Measurements from ENCODE around the gene ENDOU.

Gene ENDOU

GRCh38 chr12:47715393-47715876, 9.9 kb downstream of the ENDOU start:
- DNase-seq (ENCODE audit: low read depth, low spot score): peak; percentile 40
- H3K9me3 ChIP-seq (ENCODE audit: low read depth, low read length): no peaks in the 10 kb centered on the region
- H3K4me3 ChIP-seq: no peak overlapping the region
- H3K9ac ChIP-seq (ENCODE audit: insufficient read length): no peak overlapping the region
- TF ChIP-seq POLR2AphosphoS5 (IDR thresholded peaks at IDR 0.05; ENCODE audit: borderline replicate concordance, low read depth, low read length) (no peak), EZH2 (IDR thresholded peaks at IDR 0.05) (no peak), FOXP2 (optimal IDR thresholded peaks at IDR 0.05; ENCODE audit: control extremely low read depth, extremely low read length, insufficient read depth) (no peak)
- H3K27ac ChIP-seq: no peak overlapping the region
- no peaks in the 10 kb centered on the region for H3K36me3 ChIP-seq (ENCODE audit: insufficient read depth, low read length)

DNA sequence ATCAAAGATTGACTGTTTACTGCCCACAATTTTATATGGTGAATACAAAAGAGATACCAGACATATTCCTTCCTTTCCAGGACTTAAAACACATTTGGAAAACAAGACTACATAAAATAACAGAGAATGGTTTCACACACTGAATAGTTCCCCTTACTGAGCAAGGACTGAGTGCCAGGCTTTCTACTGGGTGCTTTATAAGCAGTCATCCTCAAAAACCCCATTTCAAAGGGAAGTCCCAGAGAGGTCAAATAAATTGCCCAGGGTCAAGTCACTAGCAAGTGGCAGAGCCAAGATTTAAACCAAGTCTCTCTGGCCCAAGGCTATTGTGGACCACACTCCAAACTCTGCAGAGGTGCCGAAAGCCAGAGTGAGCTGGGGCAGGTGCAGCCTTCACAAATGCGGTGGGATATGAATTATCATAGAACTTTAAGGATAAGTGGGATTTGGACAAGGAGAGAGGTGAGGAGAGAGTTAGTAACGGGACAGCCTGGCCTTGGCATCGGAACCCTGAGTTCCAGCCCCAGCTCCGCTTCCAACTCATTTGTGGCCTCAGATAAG, 10.4 kb downstream of the ENDOU start:
- TF ChIP-seq EZH2 (IDR thresholded peaks at IDR 0.05) (no peak), POLR2AphosphoS5 (IDR thresholded peaks at IDR 0.05; ENCODE audit: borderline replicate concordance, low read depth, low read length) (no peak), FOXP2 (optimal IDR thresholded peaks at IDR 0.05; ENCODE audit: control extremely low read depth, extremely low read length, insufficient read depth) (no peak)
- H3K27ac ChIP-seq: no peak overlapping the region
- H3K9me3 ChIP-seq (ENCODE audit: low read depth, low read length): no peaks in the 10 kb centered on the region
- no peaks in the 10 kb centered on the region for H3K36me3 ChIP-seq (ENCODE audit: insufficient read depth, low read length)
- H3K9ac ChIP-seq (ENCODE audit: insufficient read length): no peak overlapping the region
- no peak overlapping the region for H3K4me3 ChIP-seq
- DNase-seq (ENCODE audit: low read depth, low spot score): no peak

- TF ChIP-seq POLR2AphosphoS5 (IDR thresholded peaks at IDR 0.05; ENCODE audit: borderline replicate concordance, low read depth, low read length) (no peak), EZH2 (IDR thresholded peaks at IDR 0.05) (no peak), FOXP2 (optimal IDR thresholded peaks at IDR 0.05; ENCODE audit: control extremely low read depth, extremely low read length, insufficient read depth) (no peak)
- Histone ChIP-seq H3K36me3 (ENCODE audit: insufficient read depth, low read length) (no peaks in the 10 kb centered on the region), H3K27ac (no peak overlapping the region), H3K9ac (ENCODE audit: insufficient read length) (no peak overlapping the region), H3K9me3 (ENCODE audit: low read depth, low read length) (no peaks in the 10 kb centered on the region), H3K4me3 (no peak overlapping the region)
- DNase-seq (ENCODE audit: low read depth, low spot score): no peak
Measured at GRCh38 chr12:47712171-47712570, 13.1 kb downstream of the ENDOU start.

DNA sequence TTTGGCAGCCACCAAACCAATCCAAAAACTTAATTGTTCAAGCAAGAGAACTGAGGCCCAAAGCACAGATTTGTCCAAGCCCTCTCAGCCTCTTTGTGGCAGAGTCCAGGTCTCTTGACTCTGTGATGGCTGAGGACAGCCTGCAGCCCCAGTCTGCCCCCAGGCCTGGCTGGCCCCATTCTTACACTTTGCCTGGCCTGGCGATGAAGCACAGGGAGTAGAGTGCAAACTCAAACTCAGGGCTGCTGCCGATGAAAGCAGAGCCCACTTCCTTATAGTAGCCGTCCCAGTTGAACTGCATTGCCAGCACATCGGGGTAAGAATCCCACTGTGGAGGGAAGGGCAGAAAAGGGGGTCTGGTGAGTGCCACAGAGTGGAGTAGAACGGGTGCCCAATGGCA, 13.8 kb downstream of the ENDOU start:
- TF ChIP-seq EZH2 (IDR thresholded peaks at IDR 0.05) (no peak), POLR2AphosphoS5 (IDR thresholded peaks at IDR 0.05; ENCODE audit: borderline replicate concordance, low read depth, low read length) (no peak), FOXP2 (optimal IDR thresholded peaks at IDR 0.05; ENCODE audit: control extremely low read depth, extremely low read length, insufficient read depth) (no peak)
- Histone ChIP-seq H3K9me3 (ENCODE audit: low read depth, low read length) (no peaks in the 10 kb centered on the region), H3K9ac (ENCODE audit: insufficient read length) (no peak overlapping the region), H3K36me3 (ENCODE audit: insufficient read depth, low read length) (no peaks in the 10 kb centered on the region), H3K27ac (no peak overlapping the region), H3K4me3 (no peak overlapping the region)
- no peak for DNase-seq (ENCODE audit: low read depth, low spot score)

DNA sequence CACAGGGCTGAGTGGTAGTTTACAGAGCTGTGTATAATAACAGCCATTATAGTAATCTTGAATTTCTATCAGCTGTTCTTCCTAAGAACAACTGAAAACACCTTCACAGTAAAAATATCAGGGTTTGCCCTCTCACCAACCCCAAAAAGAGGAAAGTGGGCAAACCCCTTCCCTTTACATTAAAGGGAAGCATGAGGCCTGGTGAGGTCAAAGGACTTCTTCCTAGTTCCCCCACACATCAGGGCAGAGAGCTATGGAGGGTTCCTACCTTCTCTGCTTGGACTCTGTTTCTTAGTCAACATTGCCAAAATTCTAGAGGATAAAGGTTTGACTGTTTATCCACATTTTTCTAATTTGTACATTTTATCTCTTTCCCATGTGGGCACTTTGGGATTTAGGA, 15.0 kb downstream of the ENDOU start:
- no peak overlapping the region for H3K4me3 ChIP-seq
- no peak overlapping the region for H3K9ac ChIP-seq (ENCODE audit: insufficient read length)
- DNase-seq (ENCODE audit: low read depth, low spot score): no peak
- TF ChIP-seq FOXP2 (optimal IDR thresholded peaks at IDR 0.05; ENCODE audit: control extremely low read depth, extremely low read length, insufficient read depth) (no peak), EZH2 (IDR thresholded peaks at IDR 0.05) (no peak), POLR2AphosphoS5 (IDR thresholded peaks at IDR 0.05; ENCODE audit: borderline replicate concordance, low read depth, low read length) (no peak)
- no peaks in the 10 kb centered on the region for H3K36me3 ChIP-seq (ENCODE audit: insufficient read depth, low read length)
- H3K27ac ChIP-seq: no peak overlapping the region
- H3K9me3 ChIP-seq (ENCODE audit: low read depth, low read length): no peaks in the 10 kb centered on the region

- DNase-seq (ENCODE audit: low read depth, low spot score): no peak
- no peak for TF ChIP-seq EZH2 (IDR thresholded peaks at IDR 0.05)
- no peak for TF ChIP-seq POLR2AphosphoS5 (IDR thresholded peaks at IDR 0.05; ENCODE audit: borderline replicate concordance, low read depth, low read length)
- TF ChIP-seq FOXP2 (optimal IDR thresholded peaks at IDR 0.05; ENCODE audit: control extremely low read depth, extremely low read length, insufficient read depth): no peak
- no peak overlapping the region for H3K27ac ChIP-seq
Measured at GRCh38 chr12:47709671-47710070, 15.6 kb downstream of the ENDOU start.

DNA sequence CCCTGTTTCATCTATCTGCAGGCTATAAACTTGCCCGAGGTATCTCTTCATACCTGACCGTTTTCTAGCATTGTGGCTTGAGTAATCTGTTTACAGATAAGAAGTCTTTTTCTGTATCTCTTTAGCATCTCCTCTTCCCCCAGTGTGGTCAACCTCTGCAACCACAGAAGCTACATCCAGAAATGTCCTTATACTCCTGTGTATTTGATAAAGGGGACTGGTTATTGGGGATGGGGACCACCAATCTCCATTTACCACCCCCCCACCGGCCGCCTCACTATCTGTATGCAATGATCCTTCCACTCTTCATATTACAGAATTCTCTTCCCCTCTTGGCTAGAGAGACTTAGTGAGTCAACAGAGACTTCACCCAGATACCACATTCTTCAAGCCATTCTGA, 16.1 kb downstream of the ENDOU start:
- TF ChIP-seq EZH2 (IDR thresholded peaks at IDR 0.05) (no peak), FOXP2 (optimal IDR thresholded peaks at IDR 0.05; ENCODE audit: control extremely low read depth, extremely low read length, insufficient read depth) (no peak), POLR2AphosphoS5 (IDR thresholded peaks at IDR 0.05; ENCODE audit: borderline replicate concordance, low read depth, low read length) (no peak)
- H3K4me3 ChIP-seq: no peak overlapping the region
- no peak overlapping the region for H3K27ac ChIP-seq
- DNase-seq (ENCODE audit: low read depth, low spot score): no peak
- no peak overlapping the region for H3K9ac ChIP-seq (ENCODE audit: insufficient read length)
- no peaks in the 10 kb centered on the region for H3K36me3 ChIP-seq (ENCODE audit: insufficient read depth, low read length)
- H3K9me3 ChIP-seq (ENCODE audit: low read depth, low read length): no peaks in the 10 kb centered on the region

More at GRCh38 chr12:47709671-47710070, 15.6 kb downstream of the ENDOU start:
- Histone ChIP-seq H3K9me3 (ENCODE audit: low read depth, low read length) (no peaks in the 10 kb centered on the region), H3K4me3 (no peak overlapping the region), H3K9ac (ENCODE audit: insufficient read length) (no peak overlapping the region), H3K36me3 (ENCODE audit: insufficient read depth, low read length) (no peaks in the 10 kb centered on the region)

GRCh38 chr12:47707905-47708543, 17.3 kb downstream of the ENDOU start:
- peak overlapping the region; percentile 80 for H3K9ac ChIP-seq (ENCODE audit: insufficient read length)
- 0 out of 2 replicates have a peak, but pooled peaks cover 4% of the 10 kb centered on the region for H3K36me3 ChIP-seq (ENCODE audit: insufficient read depth, low read length)
- no peak for TF ChIP-seq EZH2 (IDR thresholded peaks at IDR 0.05)
- no peak for TF ChIP-seq POLR2AphosphoS5 (IDR thresholded peaks at IDR 0.05; ENCODE audit: borderline replicate concordance, low read depth, low read length)
- no peak for TF ChIP-seq FOXP2 (optimal IDR thresholded peaks at IDR 0.05; ENCODE audit: control extremely low read depth, extremely low read length, insufficient read depth)
- no peaks in the 10 kb centered on the region for H3K9me3 ChIP-seq (ENCODE audit: low read depth, low read length)
- H3K4me3 ChIP-seq: no peak overlapping the region
- H3K27ac ChIP-seq: no peak overlapping the region
- no peak for DNase-seq (ENCODE audit: low read depth, low spot score)
